IPS-NIHi7 (cell line): Measurements from ENCODE around the gene TRAF2.

ENCODE experiments used
- DNase-seq: peaks from one replicate; pipeline ENCODE4 v3.0.0; 2012; ENCODE audit warnings: mixed read lengths; ENCODE audit errors: extremely low spot score

TRAF2 gene

DNA sequence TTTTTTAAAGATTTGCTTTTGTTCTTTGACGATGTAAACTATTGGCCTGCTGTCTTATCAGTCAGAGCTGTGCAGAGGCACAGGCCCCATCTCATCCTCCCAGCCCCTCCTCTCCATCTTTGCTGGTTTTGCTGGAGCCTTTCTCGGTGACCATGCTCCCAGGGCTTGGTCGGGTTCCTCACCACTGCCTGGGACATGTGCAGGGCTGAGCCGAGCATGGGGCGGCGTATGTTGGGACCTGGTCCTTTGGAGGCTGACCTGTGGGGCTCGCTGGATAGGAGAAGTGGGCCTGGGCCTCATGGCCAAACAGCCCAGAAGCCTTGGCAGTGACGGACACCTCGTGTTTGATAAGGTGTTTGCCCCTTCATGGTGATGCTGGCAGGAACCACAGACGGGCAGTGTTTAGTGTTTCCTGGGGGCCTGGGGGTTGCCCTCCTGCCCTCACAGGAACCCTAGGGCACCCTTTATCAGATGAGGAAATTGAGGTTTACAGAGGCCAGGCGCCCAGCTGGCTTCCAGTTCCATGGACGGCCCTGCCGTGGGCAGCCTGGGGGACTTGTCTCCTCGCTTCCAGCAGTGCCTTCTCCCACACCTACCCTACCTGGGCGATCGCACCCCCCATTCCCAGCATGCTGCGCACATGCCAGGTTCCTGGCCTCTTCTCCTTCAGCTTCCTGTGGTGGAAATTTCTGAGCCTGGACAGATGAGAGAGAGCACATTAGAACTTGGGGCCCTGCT lies 27.6 kb downstream of the TRAF2 start:
- no peak for DNase-seq

DNA sequence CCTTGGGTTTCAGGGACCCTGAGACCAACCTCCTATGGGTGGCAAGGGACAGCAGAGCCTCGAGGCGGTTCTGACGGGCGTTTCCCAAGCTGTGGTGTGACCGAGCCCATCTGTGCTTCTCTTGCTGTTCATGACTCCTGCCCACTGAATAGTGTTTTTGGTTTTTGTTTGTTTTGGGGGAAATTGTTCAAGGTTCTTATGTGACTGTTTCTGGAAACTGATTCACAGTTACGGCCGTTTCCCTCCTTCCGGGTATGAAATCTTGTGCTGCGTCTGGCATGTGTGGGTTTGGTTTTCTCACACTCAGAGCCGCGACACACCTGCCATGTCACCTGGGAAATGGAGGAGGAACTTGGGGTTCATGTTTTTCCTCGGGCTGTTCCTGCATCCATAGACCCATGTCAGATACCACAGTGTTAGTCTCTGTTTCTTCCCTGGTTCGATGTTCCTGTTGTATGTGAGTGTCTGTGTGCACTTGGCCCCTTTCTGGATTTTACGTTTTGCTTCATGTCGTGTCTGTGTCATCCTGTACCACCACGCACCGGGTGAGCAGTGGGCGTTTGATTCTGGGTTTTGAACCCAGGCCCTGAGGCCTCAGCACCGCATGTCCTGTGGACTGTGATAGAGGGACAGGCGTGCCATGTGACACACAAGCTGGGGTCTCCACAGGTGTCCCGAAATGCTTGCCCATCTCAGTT lies 29.5 kb downstream of the TRAF2 start:
- DNase-seq = no peak

DNA sequence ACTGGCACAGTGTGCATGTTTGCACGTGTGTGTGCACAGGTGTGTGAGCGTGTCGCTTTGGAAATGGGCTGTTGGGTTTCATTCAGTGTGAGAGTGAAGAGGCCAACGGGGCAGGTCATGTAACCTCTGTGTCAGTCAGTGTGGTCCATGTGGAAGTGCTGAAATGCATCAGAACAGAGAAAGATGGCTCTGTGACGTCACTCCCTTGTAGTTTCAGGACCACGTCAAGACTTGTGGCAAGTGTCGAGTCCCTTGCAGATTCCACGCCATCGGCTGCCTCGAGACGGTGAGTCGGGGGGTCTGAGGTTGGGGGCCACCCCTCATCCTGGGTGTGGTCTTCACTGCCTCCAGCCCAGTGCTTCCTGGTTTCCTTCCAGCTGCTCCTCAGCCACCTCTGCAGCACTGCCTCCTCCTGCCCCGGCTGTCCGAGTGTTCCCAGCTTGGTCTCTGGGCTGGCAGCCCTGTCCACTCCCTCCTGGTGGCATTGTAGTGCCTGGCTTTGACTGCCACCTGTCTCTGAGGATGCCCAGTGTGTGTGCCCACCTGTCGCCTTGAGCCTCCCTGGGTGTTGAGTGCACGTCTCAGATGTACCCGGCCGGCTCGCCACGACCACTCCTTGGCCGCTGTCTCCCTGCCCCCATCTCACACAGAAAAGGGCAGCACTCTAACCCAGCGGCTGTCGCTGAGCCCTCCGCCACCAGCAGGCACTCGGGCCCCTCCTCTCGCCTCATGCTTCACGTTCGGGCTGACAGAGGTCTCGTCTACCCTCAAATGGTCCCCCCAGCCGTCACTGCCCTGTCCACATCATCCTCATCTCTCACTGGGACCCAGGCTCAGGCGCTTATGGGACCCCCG lies 30.2 kb downstream of the TRAF2 start:
- DNase-seq = no peak

DNA sequence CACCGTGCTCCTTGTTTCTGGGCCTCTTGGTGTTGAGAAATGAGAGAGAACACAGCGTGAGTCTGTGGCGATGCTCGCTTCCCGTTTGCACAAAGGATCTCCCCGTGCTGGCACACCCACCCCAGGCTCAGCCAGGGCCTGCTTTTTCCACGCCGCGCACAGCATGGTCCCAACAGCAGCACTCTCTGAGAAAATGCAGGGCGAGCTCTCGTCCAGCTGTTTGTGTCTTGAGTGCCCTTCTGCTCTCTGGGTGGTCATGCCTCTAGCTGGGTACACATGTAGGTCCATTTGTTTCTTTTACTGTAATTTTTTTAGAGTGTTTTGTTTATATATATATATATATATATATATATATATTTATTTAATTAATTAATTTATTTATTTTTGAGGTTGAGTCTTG lies 31.6 kb downstream of the TRAF2 start:
- no peak for DNase-seq

DNA sequence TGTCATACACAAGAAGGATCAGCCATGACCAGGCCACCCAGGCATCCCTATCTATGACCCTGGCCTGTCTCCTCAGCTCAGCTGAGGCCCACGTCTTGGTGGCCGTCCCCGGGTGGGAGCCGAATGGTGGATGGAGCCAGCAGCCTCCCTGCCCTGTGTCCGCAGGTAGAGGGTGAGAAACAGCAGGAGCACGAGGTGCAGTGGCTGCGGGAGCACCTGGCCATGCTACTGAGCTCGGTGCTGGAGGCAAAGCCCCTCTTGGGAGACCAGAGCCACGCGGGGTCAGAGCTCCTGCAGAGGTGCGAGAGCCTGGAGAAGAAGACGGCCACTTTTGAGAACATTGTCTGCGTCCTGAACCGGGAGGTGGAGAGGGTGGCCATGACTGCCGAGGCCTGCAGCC lies 33.8 kb downstream of the TRAF2 start:
- no peak for DNase-seq

DNA sequence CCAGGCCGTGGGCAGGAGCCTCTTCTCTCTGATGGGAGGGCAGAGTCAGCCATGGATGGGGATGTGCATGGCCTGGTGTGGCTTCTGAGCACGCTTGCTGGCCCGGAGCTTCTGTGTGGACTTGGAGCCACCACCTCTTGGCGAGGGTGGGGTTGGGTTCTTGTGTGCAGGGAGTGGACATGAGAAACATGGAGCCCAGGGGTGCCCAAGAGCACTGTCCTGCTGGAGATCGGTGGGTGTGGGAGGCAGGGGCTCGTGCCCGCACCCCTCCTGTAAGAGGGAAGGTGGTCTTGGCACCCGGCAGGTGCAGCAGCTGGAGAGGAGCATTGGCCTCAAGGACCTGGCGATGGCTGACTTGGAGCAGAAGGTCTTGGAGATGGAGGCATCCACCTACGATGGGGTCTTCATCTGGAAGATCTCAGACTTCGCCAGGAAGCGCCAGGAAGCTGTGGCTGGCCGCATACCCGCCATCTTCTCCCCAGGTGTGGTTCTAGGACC lies 34.5 kb downstream of the TRAF2 start:
- no peak for DNase-seq

DNA sequence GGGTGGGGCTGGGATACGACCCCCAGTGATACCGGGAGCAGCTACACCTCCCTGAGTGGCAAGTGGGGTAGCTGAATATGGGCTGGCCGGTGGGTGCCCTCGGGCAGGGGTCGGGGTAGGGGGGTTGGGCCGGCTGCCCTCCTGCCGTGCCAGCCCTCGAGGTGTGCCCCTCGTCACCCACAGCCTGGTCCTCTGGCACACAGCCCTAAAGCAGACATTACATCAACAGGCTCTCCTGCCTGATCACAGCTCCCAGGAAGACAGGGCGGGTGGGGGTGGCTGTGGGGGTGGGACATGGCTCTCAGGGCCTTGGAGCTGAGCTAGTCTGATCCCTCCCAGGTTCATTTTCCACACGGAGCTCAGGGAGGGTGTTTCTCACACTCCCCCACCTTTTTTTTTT lies 35.0 kb downstream of the TRAF2 start:
- no peak for DNase-seq

DNA sequence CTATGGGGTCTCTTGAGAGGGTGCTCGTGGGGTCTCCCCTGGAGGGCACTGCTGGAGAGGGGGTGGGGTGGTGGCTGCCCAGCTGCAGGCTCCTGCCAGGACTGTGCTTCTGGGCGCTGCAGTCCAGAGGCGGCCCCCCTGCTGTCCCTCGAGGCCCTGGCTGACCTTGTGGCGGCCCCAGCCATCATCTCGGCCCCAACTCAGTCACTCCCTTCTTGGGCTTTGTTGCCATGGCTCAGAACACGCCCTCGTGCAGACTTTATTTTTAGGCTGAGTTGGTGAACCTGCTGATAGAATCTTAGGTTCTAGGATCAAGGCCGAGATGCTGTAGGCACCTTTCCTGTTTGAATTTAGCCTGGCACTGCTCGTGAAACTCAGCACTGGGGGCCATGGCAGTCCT lies 35.4 kb downstream of the TRAF2 start:
- no peak for DNase-seq

DNA sequence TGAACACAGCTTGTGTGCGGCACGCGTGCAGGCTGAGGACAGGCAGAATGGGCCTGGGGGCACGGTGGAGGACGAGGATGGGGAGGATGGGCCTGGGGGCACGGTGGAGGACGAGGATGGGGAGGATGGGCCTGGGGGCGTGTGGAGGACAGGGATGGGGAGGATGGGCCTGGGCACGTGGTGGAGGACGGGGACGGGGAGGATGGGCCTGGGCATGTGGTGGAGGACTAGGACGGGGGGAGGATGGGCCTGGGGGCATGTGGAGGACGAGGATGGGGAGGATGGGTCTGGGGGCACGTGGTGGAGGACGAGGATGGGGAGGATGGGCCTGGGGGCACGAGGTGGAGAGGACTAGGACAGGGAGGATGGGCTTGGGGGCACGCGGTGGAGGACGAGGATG lies 36.2 kb downstream of the TRAF2 start:
- no peak for DNase-seq

DNA sequence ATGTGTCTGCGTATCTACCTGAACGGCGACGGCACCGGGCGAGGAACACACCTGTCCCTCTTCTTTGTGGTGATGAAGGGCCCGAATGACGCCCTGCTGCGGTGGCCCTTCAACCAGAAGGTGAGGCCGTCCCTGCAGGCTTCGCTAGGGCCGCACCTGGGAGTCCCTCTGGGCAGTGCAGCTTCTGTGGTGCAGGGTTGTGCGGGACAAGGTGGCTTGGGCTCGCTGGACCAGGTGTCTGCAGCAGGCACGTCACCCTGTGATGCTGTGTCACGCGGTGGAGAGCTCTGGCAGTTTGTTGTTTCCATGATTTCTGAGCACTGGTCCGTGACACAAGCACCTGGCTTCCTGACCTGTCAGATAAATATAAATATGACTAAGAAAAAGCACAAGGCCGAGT lies 37.6 kb downstream of the TRAF2 start:
- no peak for DNase-seq

DNA sequence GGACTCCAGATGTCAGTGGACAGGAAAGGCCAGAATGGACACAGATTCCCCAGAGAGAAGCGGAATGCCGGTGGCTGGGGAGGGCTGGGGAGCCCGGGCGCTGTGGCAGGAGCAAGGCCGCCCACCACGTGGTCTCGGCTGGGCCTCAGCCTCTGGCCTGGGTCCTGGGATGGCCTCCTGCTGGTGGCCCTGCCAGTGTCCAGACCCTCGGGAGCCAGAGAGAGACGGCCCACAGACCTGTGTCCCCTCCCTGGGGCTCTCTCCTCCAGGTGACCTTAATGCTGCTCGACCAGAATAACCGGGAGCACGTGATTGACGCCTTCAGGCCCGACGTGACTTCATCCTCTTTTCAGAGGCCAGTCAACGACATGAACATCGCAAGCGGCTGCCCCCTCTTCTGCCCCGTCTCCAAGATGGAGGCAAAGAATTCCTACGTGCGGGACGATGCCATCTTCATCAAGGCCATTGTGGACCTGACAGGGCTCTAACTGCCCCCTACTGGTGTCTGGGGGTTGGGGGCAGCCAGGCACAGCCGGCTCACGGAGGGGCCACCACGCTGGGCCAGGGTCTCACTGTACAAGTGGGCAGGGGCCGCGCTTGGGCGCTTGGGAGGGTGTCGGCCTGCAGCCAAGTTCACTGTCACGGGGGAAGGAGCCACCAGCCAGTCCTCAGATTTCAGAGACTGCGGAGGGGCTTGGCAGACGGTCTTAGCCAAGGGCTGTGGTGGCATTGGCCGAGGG lies 39.3 kb downstream of the TRAF2 start:
- DNase-seq = no peak

DNA sequence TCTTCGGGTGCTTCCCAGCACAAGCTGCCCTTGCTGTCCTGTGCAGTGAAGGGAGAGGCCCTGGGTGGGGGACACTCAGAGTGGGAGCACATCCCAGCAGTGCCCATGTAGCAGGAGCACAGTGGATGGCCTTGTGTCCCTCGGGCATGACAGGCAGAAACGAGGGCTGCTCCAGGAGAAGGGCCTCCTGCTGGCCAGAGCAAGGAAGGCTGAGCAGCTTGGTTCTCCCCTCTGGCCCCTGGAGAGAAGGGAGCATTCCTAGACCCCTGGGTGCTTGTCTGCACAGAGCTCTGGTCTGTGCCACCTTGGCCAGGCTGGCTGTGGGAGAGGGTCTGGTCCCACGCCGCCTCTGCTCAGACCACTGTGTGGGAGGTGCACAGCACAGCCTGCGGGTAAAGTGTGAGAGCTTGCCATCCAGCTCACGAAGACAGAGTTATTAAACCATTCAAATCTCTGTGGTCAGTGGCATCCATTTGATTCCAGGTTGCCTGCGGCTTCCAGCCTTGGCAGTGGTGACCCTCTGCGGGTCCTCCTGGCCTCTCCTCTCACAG lies 39.9 kb downstream of the TRAF2 start:
- no peak for DNase-seq

DNA sequence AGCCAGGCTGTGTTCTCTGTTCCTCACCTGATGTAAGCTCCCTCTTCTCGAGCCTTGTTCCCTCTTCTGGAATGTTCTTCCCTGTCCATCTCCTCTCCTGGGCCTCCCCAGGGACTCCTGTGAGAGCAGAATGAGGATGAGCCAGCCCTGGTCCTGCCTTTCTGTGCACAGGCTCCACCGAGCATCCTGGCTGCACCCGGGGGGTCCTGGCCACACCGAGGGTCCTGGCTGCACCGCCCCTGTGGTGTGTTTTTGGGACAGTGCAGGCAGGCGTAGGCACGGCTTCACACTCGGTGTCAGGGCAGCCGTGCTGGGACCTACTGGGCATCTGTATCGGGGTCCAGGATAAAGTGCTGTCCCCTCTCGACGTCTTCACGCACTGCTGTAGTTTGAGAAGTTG lies 40.4 kb downstream of the TRAF2 start:
- DNase-seq = no peak

DNA sequence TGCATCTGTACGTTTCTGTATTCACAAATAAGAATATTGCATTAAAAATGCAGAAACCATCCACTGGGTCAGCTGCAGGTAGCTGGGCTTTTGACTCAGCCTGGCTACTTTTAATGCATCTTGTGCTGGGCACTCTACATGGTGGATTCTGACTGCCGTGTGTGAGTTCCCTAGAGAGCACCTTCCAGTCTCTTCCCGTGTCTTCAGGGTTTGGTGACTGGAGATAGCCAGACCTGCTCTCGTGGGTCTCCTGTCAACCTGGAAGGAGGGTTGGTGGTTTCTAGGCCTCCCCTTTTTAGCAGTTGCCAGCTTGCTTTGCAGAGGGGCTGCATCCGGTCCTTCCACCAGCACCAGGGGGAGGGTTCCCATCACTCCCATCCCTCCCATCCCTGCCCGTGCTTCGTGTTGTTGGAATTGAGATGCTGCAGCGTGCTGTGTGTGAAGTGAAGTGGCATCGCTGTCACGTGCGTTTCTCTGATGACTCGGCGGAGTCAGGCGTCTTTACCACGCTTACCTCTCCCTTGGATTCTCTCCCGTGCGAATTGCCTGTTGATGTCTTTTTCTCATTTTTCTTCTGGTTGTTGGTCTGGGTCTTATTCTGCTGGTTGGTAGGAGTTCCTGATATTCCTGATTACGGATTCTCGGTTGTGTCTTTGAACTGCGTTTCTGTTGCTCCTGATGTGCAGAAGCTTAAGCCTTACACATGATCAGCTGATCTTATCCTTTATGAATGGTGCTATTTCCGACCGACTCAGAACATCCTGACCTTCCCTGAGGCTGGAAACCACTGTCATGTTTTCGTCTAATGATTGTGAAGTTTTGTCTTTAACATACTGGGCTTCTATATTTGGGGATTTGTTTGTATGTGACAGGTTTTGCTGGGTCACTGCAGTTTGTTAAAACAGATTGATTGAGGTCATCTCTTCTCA lies 41.3 kb downstream of the TRAF2 start:
- no peak for DNase-seq

DNA sequence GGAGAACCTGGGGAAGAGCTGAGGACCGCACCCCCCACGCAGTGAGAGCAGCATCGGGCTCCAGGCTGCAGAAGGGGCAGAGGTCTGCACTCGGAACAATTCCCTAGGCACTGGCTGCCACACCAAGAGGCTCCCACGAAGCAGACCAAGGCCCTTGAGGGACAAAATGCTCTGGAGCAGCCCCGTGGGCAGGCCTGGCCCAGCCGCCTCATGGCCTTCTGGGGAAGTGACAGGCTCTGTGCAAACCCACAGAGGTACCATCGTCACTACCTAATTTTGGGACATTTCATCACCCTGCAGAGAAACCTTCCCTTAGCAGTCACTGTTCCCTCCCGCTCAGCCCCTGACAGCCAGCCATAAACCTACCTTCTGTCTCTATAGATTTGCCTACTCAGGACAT lies 42.3 kb downstream of the TRAF2 start:
- no peak for DNase-seq

DNA sequence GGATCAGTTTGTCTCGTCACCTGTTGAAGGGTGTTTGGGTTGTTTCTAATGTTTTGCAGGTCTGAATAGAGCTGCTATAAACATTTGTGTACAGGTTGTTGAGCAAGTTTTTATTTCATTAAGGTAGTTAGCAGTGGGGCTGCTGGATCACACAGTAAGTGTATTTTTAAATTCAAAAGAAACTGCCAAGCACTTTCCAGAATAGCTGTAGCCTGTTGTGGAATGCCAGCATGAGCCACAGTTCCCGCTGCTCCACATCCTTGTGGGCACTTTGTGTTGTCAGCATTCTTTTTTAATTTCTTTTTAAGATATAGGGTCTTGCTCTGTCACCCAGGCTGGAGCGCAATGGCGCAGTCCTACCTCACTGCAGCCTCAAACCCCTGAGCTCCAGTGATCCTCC lies 43.7 kb downstream of the TRAF2 start:
- DNase-seq = no peak

DNA sequence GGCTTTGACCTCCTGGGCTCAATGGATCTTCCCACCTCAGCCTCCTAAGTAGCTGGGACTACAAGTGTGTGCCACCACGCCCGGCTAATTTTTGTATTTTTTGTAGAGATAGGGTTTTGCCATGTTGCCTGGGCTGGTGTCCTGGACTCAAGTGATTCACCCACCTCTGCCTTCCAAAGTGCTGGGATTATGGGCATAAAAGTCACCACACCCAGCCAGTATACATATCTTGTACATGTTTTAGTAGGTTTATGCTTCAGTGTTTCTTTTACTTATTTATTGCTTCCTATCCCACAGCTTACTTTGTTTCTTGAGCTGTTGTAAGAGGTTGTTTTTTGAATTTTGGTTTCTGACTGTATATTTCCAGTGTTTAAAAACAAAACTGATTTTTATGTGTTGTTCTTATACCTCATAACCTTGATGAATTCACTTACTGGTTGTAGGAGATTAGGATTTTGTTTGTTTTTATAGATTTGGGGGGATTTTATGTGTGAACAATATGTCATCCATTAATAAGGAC lies 45.4 kb downstream of the TRAF2 start:
- DNase-seq = no peak

DNA sequence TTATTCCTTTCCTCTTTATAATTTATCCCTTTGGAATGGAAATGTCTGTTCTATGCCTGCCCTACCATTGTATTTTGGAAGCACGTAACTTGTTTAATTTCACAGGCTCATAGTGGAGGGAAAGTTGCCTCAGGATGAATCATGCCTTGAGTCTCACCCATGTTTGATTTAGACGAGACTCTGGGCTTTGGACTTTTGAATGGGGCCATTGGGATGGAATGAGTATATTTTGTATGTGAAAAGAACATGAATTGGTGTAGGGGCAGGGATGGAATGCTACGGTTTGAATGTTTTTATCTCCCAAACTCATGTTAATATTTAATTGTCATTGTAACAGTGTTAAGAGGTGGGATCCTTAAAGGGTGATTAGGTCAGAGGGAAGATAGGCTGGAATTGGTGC lies 48.0 kb downstream of the TRAF2 start:
- no peak for DNase-seq

DNA sequence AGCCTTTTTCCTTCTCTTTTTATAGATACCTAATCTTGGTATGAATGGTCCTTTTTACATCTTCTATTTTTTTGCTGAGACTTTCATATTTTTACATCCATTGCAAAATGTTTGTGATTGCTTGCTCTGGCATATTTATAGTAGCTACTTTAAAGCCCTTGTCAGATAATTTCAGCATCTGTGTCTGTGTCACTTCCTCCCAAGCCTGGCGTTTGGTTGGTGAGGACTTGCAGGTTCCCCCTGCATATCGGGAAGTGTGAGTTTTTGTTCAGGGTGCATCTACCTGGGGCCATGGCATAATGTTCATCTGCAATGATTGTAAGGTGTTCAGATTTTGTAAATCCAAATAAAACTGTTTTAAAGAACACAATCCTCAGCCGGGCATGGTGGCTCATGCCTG lies 49.3 kb downstream of the TRAF2 start:
- DNase-seq = no peak

DNA sequence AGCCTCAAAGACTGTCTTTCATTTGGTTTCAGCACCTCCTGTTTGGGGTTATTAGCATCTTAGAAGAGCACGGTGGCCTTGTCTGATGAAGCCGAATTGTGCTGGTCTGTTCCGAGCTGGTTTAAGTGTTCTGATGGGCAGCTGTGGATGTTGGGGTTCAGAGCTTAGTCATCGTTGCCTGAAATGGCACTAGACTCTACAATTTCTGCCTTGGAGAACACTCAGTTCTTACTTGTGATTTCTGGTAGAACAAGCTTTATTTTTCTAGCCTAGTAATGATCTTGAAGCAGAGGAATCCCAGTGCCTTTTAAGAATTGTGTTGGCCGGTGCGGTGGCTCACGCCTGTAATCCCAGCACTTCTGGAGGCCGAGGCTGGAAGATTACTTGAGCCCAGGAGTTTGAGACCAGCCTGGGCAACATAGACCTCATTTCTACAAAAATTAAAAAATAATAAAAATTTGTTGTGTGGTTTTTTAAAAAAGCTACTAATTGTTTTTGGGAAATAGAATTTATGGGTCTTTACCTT lies 50.4 kb downstream of the TRAF2 start:
- DNase-seq = no peak
